OCI-LY1 (cell line): ENCODE data around the gene HPCAL1.

ENCODE experiments used
- EZH2 ChIP-seq: fragments of 200-600 bp; sonication (generic), shearing (Covaris generic); IDR thresholded peaks from 2 replicates; pipeline ENCODE4 v1.8.0; 2017; ENCODE audit warnings: borderline replicate concordance, mixed run types, mild to moderate bottlenecking, antibody characterized with exemption, low read length, moderate library complexity, mixed read lengths
- TF ChIP-seq, protein P1 (sequence below): fragments of 200-600 bp; sonication (generic), shearing (Covaris generic); IDR thresholded peaks from 2 replicates; pipeline ENCODE4 v1.5.1; 2017; ENCODE audit warnings: mild to moderate bottlenecking, antibody characterized with exemption, low read length, moderate library complexity, mixed read lengths

DNA sequence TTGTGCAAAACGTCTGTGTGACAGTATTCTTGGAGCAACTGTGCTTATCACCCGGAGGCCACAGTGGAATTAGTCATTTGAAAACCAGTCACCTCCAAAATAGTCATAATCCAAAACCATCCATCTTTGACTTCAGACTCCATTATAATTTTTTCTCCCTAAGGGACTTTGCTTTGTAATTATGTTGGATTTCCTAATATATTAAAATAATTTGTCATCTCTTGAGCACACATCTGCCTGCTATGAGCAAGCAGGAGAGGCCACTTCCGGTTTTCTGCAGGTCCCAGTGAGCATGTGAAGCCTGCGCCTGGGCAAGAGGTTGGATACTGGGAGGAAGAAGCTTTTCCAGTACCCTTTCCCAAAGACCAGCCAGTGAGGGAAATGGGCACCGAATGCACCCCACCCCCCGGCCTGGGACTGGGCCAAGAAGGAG, 87.7 kb downstream of the HPCAL1 start:
- TF ChIP-seq, protein P1, sequence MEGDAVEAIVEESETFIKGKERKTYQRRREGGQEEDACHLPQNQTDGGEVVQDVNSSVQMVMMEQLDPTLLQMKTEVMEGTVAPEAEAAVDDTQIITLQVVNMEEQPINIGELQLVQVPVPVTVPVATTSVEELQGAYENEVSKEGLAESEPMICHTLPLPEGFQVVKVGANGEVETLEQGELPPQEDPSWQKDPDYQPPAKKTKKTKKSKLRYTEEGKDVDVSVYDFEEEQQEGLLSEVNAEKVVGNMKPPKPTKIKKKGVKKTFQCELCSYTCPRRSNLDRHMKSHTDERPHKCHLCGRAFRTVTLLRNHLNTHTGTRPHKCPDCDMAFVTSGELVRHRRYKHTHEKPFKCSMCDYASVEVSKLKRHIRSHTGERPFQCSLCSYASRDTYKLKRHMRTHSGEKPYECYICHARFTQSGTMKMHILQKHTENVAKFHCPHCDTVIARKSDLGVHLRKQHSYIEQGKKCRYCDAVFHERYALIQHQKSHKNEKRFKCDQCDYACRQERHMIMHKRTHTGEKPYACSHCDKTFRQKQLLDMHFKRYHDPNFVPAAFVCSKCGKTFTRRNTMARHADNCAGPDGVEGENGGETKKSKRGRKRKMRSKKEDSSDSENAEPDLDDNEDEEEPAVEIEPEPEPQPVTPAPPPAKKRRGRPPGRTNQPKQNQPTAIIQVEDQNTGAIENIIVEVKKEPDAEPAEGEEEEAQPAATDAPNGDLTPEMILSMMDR: no peak
- TF ChIP-seq EZH2: no peak
